GM12891 (cell line): ENCODE measurements around the gene TEDC1.

Experiments
- PAX5 ChIP-seq: IDR thresholded peaks from 2 replicates; pipeline ENCODE4 v1.6.1; 2011; ENCODE audit warnings: low read length, moderate library complexity, mild to moderate bottlenecking; ENCODE audit not compliant: insufficient read depth, severe bottlenecking
- POLR2A ChIP-seq: IDR thresholded peaks from 2 replicates; pipeline ENCODE4 v1.6.1; 2011; ENCODE audit warnings: low read depth, low read length, control low read depth
- POLR2AphosphoS5 ChIP-seq: IDR thresholded peaks from 2 replicates; pipeline ENCODE4 v1.6.1; 2011; ENCODE audit warnings: low read depth, low read length, control low read depth
- TAF1 ChIP-seq: IDR thresholded peaks from 2 replicates; pipeline ENCODE4 v1.6.1; 2011; ENCODE audit warnings: low read depth, low read length, control low read depth

DNA sequence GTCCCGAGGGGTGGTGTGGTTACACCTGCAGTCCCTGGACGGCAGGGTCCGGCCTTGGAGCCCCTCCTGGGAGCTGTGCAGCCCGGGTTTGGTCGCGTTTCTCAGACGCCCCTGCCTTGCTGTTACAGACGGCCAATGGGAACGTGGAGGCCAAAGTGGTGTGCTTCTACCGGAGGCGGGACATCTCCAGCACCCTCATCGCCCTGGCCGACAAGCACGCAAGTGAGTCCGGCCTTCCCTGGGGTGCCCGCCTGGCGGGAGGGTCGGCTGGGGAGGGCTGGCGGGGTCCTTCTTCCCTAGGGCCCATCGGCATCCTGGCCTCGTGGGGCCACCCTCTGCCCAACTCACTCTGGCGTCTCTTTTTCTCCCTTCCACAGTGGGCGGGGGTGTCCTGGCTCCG lies 45.8 kb upstream of the TEDC1 start:
- TF ChIP-seq POLR2A (no peak), POLR2AphosphoS5 (no peak), PAX5 (no peak), TAF1 (no peak)
